Measurements from ENCODE around the gene PSMB5. TPM values are rescaled to one million over a fixed set of nuclear protein-coding genes. Genes with fewer than 3 reads are reported as not detected.

The PSMB5 gene
- total and polyA plus RNA-seq, 9 donors: 65.3 to 144 (median 79.9) TPM

GRCh38 chr14:22981876-22982476, 52.7 kb downstream of the PSMB5 start:
- WGBS, 3 donors: 0 to 2% (median 0%) methylated on average over 50 to 51 of the region's 51 CpGs
- DNase-seq: no peak
- no peak for TF ChIP-seq POLR2A (IDR thresholded peaks at IDR 0.05)
- no peak for TF ChIP-seq CTCF (IDR thresholded peaks at IDR 0.05)
- TF ChIP-seq EP300 (IDR thresholded peaks at IDR 0.05): no peak
- Histone ChIP-seq H3K27me3 (no peaks in the 10 kb centered on the region), H3K27ac (peak overlapping the region; percentile 74 to 85), H3K36me3 (no peaks in the 10 kb centered on the region), H3K9me3 (no peaks in the 10 kb centered on the region), H3K4me1 (ENCODE audit: insufficient read depth) (peaks cover 12% of the 10 kb centered on the region), H3K4me3 (peak overlapping the region; percentile 75)
- intact Hi-C loops (cut with DNase I): loop anchor here in 2 of 4 donors (2.0 to 10.0 kb wide), 3 partner anchors 50 to 107 kb away; partner anchors contain the start of gene LRP10 (in 1 of the 2)

- Histone ChIP-seq H3K27ac (peak overlapping the region; percentile 74 to 85), H3K27me3 (no peaks in the 10 kb centered on the region), H3K4me1 (ENCODE audit: insufficient read depth) (peaks cover 12% of the 10 kb centered on the region), H3K9me3 (no peaks in the 10 kb centered on the region), H3K4me3 (peak overlapping the region; percentile 75), H3K36me3 (no peaks in the 10 kb centered on the region)
- intact Hi-C loops (cut with DNase I): loop anchor here in 2 of 4 donors (5.0 to 10.0 kb wide), 2 partner anchors 49 to 106 kb away; partner anchors contain the start of gene LRP10 (in 1 of the 2)
- 1 to 2% (median 1%) methylated on average over 35 to 76 of the region's 76 CpGs for WGBS, 3 donors
- TF ChIP-seq POLR2A (IDR thresholded peaks at IDR 0.05) (no peak), EP300 (IDR thresholded peaks at IDR 0.05) (no peak)
- DNase-seq: peak; percentile 33 to 64 (median 43)
These were observed 53.4 kb downstream of the PSMB5 start for GRCh38 chr14:22981090-22981875.

- no peaks in the 10 kb centered on the region for H3K27me3 ChIP-seq
- H3K4me3 ChIP-seq: peak overlapping the region; percentile 75
- WGBS, 3 donors: 0 to 4% (median 1%) methylated on average over 11 to 41 of the region's 41 CpGs
- intact Hi-C loops (cut with DNase I): loop anchor here in 2 of 4 donors (5.0 to 10.0 kb wide), 2 partner anchors 48 to 106 kb away; partner anchors contain the start of gene LRP10 (in 1 of the 2)
- no peaks in the 10 kb centered on the region for H3K9me3 ChIP-seq
- no peaks in the 10 kb centered on the region for H3K36me3 ChIP-seq
- TF ChIP-seq CTCF (IDR thresholded peaks at IDR 0.05) (no peak), EP300 (IDR thresholded peaks at IDR 0.05) (no peak), POLR2A (IDR thresholded peaks at IDR 0.05) (no peak)
- H3K4me1 ChIP-seq (ENCODE audit: insufficient read depth): peaks cover 12% of the 10 kb centered on the region
- H3K27ac ChIP-seq: peak overlapping the region; percentile 73 to 74
- DNase-seq: peak; percentile 55 to 75 (median 60)
These were observed 54.0 kb downstream of the PSMB5 start for GRCh38 chr14:22980672-22981089.

DNA sequence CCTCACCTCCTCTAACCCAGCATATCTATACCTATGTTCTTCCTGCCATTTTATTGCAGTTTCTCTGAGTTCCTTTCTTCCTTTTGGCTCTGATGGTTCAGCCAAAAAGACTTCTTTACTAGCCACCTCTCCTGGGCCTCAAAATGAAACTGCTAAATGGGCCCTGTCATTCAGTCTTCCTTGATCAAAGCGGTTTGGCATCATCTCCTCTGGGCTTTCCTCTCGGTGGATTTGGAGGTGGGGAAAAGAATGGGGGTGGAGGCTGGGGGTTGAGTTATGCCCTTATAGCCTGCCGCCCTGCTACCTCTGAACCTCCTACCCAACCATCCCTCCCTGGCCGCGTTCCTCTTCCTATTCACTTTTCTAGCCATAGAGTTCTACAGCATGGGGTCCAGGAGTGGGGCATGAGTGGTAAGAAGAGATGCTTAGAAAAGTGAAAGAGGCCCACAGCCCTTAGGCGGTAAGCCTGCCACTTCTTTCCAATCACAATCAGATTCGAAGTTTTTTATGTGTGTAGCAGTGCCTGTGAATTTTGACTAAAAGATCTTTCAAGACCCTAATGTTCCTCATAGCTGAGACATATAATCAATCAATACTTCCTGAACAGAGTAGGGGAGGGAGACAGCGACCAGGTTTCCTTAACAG, 54.8 kb downstream of the PSMB5 start:
- intact Hi-C loops (cut with DNase I): loop anchor here in 2 of 4 donors (5.0 to 10.0 kb wide), 2 partner anchors 48 to 105 kb away; partner anchors contain the start of gene LRP10 (in 1 of the 2)
- Histone ChIP-seq H3K27ac (peak overlapping the region; percentile 73 to 74), H3K36me3 (no peaks in the 10 kb centered on the region), H3K27me3 (no peaks in the 10 kb centered on the region), H3K4me1 (ENCODE audit: insufficient read depth) (peaks cover 12% of the 10 kb centered on the region), H3K9me3 (no peaks in the 10 kb centered on the region), H3K4me3 (peak overlapping the region; percentile 75)
- peak in 1 of 5 donors; percentile 17 for DNase-seq
- TF ChIP-seq CTCF (IDR thresholded peaks at IDR 0.05): no peak
- TF ChIP-seq EP300 (IDR thresholded peaks at IDR 0.05): no peak
- TF ChIP-seq POLR2A (IDR thresholded peaks at IDR 0.05): no peak
- WGBS, 3 donors: 50 to 51% (median 50%) methylated on average over 8 of the region's 8 CpGs
